ENCODE data around the gene CCR7.
"Not testable (repeated sequence)": the region's sequence is repeated elsewhere in the genome, so short reads cannot be mapped to it uniquely, and the experiment has no call there.

CCR7 gene

DNA sequence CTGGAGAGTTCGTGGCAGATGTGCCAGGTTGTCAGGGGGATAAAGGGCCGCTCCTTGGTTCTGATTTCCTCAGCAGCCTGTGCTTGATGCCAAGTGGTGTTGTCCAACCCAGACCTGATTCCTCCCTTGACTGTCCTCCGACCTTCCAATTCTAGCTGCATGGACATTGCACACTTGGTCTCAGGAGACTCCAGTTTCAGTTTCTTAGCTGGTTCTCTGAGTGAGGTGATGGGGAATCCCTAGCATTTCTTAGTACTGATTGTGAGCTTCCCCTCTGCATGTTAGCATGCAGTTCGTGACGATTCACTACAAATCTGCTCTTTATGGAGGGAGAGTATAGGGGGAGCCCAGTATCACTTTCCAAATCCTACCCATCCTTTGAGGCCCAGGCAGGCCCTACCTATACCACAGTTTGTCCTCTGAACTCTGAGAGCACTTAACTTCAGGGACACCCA, 12.4 kb upstream of the CCR7 start:
- no peak for TF ChIP-seq CTCF (IDR thresholded peaks at IDR 0.05)
- Histone ChIP-seq H3K9me3 (peaks cover 0 to 10% (median 9%) of the 10 kb centered on the region in 3 donors), H3K4me3 (no peak overlapping the region), H3K27me3 (peaks cover 0 to 3% of the 10 kb centered on the region in 2 donors), H3K27ac (no peak overlapping the region), H3K4me1 (peaks cover 0 to 6% (median 0%) of the 10 kb centered on the region in 4 donors), H3K36me3 (no peaks in the 10 kb centered on the region)
- intact Hi-C loops (cut with DNase I; ENCODE audit: low total_unique reads): no loop called here
- peak in 1 of 2 donors; percentile 40 for DNase-seq

- Histone ChIP-seq H3K36me3 (no peaks in the 10 kb centered on the region), H3K27me3 (no peaks in the 10 kb centered on the region), H3K9me3 (peaks cover 0 to 10% (median 9%) of the 10 kb centered on the region in 3 donors), H3K4me3 (no peak overlapping the region), H3K4me1 (no peaks in the 10 kb centered on the region), H3K27ac (no peak overlapping the region)
- DNase-seq: no peak
- intact Hi-C loops (cut with DNase I; ENCODE audit: low total_unique reads): no loop called here
- no peak for TF ChIP-seq CTCF (IDR thresholded peaks at IDR 0.05)
These were observed 11.0 kb upstream of the CCR7 start for GRCh38 chr17:40576113-40576740.

DNA sequence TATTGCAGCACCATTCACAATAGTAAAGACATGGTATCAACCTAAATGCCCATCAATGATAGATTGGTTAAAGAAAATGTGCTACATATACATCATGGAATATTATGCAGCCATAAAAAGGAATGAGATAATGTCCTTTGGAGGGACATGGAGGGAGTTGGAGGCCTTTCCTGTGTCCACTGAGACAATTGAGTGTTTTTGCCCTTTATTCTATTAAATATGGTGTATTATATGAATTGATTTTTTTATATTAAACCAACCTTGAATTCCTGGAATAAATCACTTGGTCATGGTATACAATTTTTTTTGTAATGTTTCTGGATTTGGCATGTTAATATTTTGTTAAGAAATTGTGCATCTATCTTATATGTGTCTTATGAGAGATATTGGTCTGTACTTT, 9.0 kb upstream of the CCR7 start:
- H3K4me3 ChIP-seq: no peak overlapping the region
- DNase-seq: no peak
- intact Hi-C loops (cut with DNase I; ENCODE audit: low total_unique reads): no loop called here

GRCh38 chr17:40572245-40572993, 7.1 kb upstream of the CCR7 start:
- Histone ChIP-seq H3K9me3 (peaks cover 0 to 10% (median 9%) of the 10 kb centered on the region in 3 donors), H3K27me3 (peaks cover 0 to 19% of the 10 kb centered on the region in 2 donors)
- H3K36me3 ChIP-seq; H3K4me3 ChIP-seq; H3K27ac ChIP-seq; H3K4me1 ChIP-seq; DNase-seq; intact Hi-C loops (cut with DNase I; ENCODE audit: low total_unique reads): not testable (repeated sequence)

More for the DNA sequence above, 9.0 kb upstream of the CCR7 start:
- peaks cover 0 to 10% (median 9%) of the 10 kb centered on the region in 3 donors for H3K9me3 ChIP-seq
- no peak for TF ChIP-seq CTCF (IDR thresholded peaks at IDR 0.05)
- H3K4me1 ChIP-seq: no peaks in the 10 kb centered on the region
- H3K36me3 ChIP-seq: no peaks in the 10 kb centered on the region
- no peak overlapping the region for H3K27ac ChIP-seq
- peaks cover 0 to 6% of the 10 kb centered on the region in 2 donors for H3K27me3 ChIP-seq

DNA sequence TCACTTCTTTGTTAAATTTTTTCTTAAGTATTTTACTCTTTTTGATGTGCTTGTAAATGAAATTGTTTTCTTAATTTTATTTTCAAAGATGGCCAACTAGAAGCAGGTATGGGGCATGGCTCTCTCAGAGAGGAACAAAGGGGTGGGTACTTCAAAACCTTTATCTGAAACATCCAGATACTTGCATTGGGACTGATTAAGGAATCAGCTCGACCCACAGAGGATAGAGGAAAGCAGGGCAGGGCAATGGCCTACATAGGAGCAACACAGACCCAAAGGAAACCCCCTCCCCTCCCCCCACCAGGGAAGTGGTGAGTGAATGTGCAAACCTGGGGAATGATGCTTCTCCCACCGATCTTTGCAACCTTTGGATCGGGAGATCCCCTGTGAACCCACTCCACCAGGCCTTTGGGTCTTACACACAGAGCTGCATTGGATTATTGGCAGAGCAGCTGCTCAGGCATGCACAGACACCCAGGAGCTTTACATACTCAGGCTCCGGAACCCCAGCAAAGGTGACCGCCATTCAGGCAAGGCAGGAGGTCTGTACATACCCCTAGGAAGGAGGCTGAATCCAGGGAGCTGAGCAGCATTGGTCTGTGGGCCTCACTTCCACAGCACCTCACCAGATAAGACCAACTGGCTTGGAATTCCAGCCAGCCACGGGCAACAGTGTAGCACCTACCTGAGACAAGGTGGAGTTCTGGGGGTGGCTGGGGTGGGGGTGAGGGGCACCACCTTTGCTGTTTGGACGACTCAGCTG, 3.0 kb upstream of the CCR7 start:
- Histone ChIP-seq H3K27me3 (peaks cover 0 to 36% of the 10 kb centered on the region in 2 donors), H3K4me3 (no peak overlapping the region), H3K36me3 (no peaks in the 10 kb centered on the region), H3K27ac (no peak overlapping the region), H3K4me1 (no peaks in the 10 kb centered on the region), H3K9me3 (no peaks in the 10 kb centered on the region)
- intact Hi-C loops (cut with DNase I; ENCODE audit: low total_unique reads): loop anchor here (10.0 kb wide), 1 partner anchor 263 kb away; the partner anchor contains the start of gene RARA
- DNase-seq: peak in 1 of 2 donors; percentile 29
- TF ChIP-seq CTCF (IDR thresholded peaks at IDR 0.05): no peak
